Stimulated activated CD4-positive, alpha-beta T cell treated with anti-CD3 and anti-CD28 coated beads, Interleukin-2, amount 100 ng/mL, for 4 hours (primary cell): ENCODE results near the gene SLC29A3.
"Not testable (repeated sequence)": the region's sequence is repeated elsewhere in the genome, so short reads cannot be mapped to it uniquely, and the experiment has no call there.

ENCODE experiments used
- DNase-seq: peaks from one replicate; pipeline ENCODE4 v3.0.0-alpha.2; 2020; ENCODE audit warnings: low read depth

SLC29A3 gene

DNA sequence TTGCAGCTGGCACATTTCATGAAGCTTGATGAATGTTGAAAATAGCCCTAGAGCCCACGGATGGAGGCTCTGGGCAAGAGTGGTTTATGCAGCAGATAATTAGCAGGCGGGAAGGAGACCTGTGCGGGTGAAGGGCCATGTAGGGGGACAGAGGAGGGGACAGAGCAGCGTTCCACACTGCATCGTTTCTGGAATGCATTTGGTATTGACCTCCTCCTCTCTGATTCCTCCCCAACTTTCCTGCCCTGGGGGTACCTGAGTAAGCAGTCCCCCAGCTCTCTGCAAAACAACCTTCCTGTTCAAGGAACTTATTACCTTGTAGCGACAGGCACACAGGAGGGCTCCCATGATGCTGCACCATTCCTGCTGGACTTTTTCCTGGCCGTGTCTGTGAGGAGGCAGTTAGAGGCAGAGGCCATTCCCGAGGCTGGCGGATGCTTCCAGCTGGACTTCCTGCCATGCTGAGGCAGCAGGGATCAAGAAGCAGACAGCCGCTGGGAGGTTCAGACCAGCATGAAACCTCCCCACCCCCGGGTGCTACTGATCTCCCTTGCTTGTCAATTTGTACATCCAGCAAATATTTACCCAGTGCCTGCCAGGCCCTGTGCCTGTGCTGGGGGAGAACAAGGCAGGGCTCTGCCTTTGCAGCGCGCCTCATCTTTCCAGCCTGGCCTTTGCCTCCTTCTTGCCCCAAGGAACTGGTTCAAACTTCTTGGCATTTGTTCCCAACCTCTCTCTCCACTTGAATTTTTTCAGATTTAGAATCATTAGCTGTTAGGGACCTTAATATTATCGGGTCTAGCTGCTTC is 28.7 kb downstream of the SLC29A3 start:
- DNase-seq = no peak

DNA sequence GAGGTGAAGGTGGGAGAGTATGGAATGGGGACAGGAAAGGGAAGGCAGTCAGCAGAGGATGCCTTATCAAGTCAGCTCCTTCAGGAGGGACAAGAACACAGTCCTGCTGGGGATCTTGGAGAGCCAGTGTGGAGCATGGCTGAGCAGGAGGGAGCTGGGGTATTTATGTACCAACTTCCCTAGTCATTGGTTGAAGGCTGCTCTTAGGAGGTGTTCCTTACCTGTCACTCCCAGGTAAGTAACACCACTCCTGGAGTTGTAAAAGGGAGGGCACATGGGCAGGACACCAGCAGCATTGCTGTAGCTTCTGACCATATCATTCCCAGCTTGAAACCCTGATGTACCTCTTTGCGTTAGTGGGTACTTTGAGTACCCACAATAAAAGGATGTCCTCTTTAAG is 29.8 kb downstream of the SLC29A3 start:
- DNase-seq = no peak

DNA sequence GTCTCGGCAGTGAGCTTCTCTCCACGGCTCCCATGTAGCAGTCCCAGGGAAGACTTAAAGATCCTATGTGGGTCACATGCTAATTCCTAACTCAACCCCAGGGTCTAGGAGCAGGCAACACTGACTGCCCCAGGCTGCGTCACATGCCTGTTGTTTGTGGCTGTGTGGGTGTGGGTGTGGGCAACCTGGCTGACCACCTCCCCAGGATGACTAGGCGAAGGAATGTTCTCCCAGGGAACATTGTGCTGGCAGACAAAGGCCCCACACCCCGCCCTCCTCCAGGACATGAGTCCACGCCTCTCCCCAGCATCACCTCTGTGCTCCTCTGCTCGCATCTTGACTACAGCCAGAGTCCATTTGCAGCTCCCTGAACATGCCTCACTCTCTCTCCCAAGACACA is 30.3 kb downstream of the SLC29A3 start:
- DNase-seq = no peak

- DNase-seq = no peak
These were observed 32.0 kb downstream of the SLC29A3 start for GRCh38 chr10:71351087-71351486.

GRCh38 chr10:71351628-71352319 is 32.7 kb downstream of the SLC29A3 start:
- DNase-seq = no peak

DNA sequence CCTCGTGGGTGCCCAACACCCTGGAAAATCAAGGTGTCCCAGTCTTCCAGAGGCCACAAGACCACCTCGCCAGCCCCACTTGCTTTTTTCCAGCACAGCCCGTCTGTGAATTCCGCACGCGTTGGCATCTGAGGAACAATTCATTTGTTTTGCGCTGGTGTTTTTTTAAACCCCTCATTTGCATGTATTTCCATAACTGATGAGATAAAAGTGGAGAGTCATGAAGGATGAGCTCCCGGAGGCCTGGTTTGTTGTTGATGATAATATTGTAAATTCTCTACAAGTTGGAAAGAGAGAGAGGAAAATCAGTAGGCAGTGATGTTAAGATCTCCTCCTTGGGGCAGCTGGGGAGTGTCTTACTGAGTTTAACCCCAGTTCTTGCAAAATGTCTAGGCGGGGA is 34.6 kb downstream of the SLC29A3 start:
- DNase-seq = no peak

DNA sequence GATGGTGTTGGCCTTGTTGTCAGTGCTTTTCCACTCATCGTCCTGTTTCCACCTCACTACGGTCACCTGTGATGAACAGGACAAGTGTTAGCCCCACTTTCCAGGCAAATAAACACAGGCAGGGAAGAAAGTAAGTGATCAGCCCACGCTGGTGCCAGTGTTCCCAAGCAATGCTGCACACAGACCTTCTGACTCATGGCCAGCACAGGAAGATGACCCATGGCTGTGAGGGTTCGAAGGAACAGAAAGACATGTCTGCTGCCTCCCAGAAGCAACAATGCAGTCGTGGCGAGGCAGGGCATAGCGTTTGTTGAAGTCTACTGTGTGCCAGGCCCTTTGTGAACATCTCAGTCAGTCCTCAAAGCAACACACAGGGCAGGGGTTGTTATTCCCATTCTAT is 35.7 kb downstream of the SLC29A3 start:
- DNase-seq = no peak

DNA sequence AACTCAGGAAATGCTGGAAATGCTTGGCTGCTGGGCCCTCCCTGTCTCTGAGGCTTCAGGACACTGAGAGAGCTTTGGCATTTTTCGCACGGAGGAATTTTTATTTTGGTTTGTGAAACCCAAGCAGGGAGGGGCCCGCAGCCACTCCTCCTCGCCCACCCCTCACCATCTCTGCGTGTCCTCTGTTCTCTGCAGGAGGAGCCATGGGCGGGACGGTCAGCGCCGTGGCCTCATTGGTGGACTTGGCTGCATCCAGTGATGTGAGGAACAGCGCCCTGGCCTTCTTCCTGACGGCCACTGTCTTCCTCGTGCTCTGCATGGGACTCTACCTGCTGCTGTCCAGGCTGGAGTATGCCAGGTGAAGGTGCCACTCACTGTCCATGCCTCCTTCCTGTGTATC is 36.8 kb downstream of the SLC29A3 start:
- no peak for DNase-seq

- no peak for DNase-seq
These were observed 38.8 kb downstream of the SLC29A3 start for GRCh38 chr10:71357792-71358265.

DNA sequence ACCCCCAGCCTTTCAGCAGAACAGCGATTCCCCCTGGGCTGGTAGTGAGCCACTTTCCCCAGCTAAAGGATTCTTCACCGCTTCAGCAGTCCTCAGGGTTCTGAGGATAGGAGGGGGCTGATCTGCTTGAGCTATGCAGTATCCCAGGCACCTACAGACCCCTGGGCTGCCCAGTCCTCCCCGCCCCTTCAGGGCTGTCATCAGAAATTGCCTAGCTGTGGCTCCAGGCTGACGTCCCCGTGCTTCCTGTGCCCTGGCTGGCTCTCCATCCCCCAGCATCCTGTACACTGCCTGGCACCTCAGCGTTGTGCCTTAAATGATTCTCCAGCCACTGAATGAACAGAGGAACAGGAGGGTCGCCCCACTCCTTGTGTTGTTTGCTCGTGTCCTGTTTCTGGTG is 39.2 kb downstream of the SLC29A3 start:
- DNase-seq = no peak

DNA sequence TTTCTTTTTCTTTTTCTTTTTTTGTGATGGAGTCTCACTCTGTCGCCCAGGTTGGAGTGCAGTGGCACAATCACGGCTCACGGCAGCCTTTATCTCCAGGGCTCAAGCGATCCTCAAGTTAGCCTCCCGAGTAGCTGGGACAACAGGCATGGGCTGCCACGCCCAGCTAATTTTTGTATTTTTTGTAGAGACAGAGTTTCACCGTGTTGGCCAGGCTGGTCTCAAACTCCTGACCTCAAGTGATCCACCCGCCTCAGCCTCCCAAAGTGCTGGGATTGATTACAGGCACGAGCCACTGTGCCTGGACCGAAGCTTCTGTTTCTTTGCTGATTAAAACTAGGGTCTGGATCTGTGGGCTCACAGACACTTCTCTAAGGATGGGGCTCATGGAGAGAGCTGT is 39.8 kb downstream of the SLC29A3 start:
- DNase-seq = not testable (repeated sequence)

- DNase-seq = no peak
These were observed 40.4 kb downstream of the SLC29A3 start for GRCh38 chr10:71359364-71360046.

DNA sequence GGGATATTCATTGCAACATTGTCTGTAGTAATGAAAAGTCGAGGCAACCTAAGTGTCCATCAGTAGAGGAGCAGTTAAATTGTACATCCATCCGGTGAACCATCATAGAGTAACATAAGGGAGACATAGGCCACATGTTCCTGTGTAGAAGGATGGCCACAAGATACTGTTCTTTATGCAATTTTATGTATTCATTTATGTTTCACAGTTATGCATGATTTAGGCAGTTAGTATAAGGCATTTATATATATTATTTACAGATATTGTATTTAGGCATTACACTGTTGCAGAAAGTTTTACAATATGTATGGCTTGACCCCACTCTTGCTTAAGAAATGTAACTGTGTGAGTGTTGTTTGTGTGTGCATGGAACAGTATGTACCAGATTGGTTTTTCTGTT is 41.7 kb downstream of the SLC29A3 start:
- DNase-seq = no peak

- no peak for DNase-seq
These were observed 42.5 kb downstream of the SLC29A3 start for GRCh38 chr10:71361581-71361980.

- DNase-seq = no peak
These were observed 43.1 kb downstream of the SLC29A3 start for GRCh38 chr10:71362141-71362540.

DNA sequence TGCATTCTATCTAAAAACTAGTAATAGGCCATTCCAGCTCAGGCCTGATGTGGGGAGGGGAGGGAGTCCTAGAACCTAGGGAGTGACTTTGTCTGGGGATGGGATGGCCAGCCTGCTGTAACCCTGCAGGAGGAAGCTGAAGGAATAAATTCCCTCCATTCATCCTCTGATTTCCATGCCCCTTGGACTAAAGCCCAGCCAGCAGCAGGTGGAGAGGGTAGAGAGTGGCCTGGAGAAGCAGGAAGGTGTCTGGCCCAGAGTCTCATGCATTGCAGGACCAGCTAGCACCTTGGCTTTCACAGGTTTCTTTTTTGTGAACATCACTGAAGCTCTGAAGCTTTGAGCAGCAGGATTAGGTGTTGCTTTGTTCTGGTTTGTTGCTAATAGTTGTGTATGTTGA is 44.9 kb downstream of the SLC29A3 start:
- DNase-seq = no peak

DNA sequence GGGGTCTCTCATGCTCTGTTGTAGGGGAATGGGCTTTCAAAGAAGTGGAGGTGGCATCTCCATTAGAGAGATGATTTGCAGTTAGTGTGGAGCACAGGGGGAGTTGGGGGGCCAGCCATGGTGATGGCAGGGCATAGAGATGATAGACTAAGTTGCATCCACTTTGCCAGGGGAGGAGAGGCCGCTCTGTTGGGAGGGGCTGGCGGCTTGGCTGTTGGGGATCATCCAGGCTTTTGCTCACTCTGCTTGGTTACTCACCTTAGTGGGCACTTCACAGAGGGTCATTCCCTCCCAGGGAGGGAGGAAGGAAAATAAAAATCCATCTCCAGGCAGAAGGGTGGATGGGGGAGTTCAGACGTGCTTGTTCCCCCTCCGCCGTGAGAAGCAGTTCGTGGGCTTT is 46.3 kb downstream of the SLC29A3 start:
- DNase-seq = no peak

DNA sequence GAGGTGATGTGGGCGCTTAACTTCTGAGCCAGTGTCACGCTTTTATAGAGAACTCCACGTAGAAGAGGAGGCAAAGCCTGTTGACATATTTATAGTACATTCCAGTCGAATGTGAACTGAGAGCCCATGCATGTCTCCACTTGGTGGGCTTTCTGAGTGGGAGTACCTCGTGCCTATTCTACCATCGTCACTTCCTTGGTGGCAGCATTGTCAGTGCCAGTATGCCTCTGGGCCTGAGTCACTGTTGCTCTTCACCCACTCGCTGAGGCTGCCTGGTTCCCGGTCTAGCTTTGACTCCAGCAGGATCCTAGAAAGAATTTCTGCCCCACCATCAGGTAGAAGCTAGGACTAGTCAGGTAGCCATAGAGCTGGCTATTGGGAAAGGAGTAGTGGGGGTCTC is 47.6 kb downstream of the SLC29A3 start:
- no peak for DNase-seq

GRCh38 chr10:71367271-71367670 is 48.2 kb downstream of the SLC29A3 start:
- DNase-seq = no peak

DNA sequence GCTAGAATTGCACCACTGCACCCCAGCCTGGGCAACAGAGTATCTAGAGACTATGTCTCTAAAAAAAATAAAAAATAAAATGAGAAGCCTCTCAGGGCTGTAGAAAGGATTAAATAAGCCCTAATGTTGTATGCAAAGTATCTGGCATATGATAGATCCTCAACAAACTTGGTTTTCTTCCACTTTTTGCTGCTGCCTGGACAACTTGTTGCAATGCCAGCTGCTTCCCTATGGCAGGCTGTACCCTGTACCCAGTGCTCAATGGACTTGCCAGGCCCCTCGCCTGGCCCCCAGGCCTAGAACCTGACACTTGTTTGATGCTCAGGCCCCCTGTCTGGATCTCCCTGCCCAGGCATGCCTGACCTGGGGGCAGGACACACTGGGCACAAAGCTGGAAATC is 49.1 kb downstream of the SLC29A3 start:
- no peak for DNase-seq

DNA sequence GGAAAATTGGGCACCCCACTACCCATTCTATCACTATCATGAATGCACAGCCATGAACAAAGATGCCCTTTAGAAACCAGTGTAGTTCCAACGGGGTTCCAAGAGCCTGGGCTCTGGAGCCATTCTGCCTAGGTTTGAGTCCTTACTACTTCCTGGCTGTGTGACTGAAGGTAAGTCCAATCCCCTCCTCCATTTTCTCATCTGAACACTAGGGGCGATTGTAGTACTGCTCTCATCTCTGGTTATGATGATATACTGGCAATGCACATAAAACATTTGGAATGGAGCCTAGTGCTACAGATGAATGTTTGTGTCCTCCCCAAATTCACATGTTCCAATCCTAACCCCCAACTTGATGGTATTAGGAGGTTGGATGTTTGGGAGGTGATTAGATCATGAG is 49.6 kb downstream of the SLC29A3 start:
- no peak for DNase-seq

- no peak for DNase-seq
These were observed 50.5 kb downstream of the SLC29A3 start for GRCh38 chr10:71369602-71370001.

GRCh38 chr10:71370031-71370430 is 51.0 kb downstream of the SLC29A3 start:
- DNase-seq = no peak
